Neural cell (in vitro differentiated cells): ENCODE results near the gene LRCOL1.

Experiments
- CTCF ChIP-seq: fragments of 450-650 bp; IDR thresholded peaks from 2 replicates; pipeline ENCODE4 v1.5.1; 2014; ENCODE audit warnings: antibody characterized with exemption, mild to moderate bottlenecking, moderate library complexity; ENCODE audit not compliant: poor library complexity, severe bottlenecking
- EZH2 ChIP-seq: fragments of 200-600, 300-800 bp; shearing (Covaris generic), sonication (generic); IDR thresholded peaks from 2 replicates; pipeline ENCODE4 v1.6.1; 2014; ENCODE audit warnings: antibody characterized with exemption, low read length, borderline replicate concordance, mild to moderate bottlenecking; ENCODE audit not compliant: insufficient read depth, poor library complexity, severe bottlenecking
- TAF1 ChIP-seq: IDR thresholded peaks from 2 replicates; pipeline ENCODE4 v1.6.1; 2012; ENCODE audit warnings: low read depth

GRCh38 chr12:132620113-132620898, 9.9 kb upstream of the LRCOL1 start:
- TF ChIP-seq CTCF, result no peak
- TF ChIP-seq TAF1, result no peak
- no peak for TF ChIP-seq EZH2
